HG02870 (cell line): ENCODE measurements around the gene MARK2.

Experiments used
- ATAC-seq: cut with Tn5 transposase; IDR thresholded peaks from one replicate; pipeline ENCODE4 v1.9.1; 2021; ENCODE audit warnings: mild to moderate bottlenecking, moderate library complexity; ENCODE audit not compliant: unreplicated experiment

Gene MARK2

GRCh38 chr11:63920126-63920938, 81.4 kb downstream of the MARK2 start:
- no peak for ATAC-seq

- ATAC-seq, result no peak
These were observed 82.1 kb downstream of the MARK2 start for GRCh38 chr11:63920939-63921417.

GRCh38 chr11:63922673-63923192, 83.8 kb downstream of the MARK2 start:
- no peak for ATAC-seq

- ATAC-seq, result no peak
These were observed 84.4 kb downstream of the MARK2 start for GRCh38 chr11:63923319-63923718.

GRCh38 chr11:63929616-63930015, 90.7 kb downstream of the MARK2 start:
- no peak for ATAC-seq

- no peak for ATAC-seq
These were observed 92.1 kb downstream of the MARK2 start for GRCh38 chr11:63931045-63931444.

- no peak for ATAC-seq
These were observed 93.0 kb downstream of the MARK2 start for GRCh38 chr11:63931876-63932275.

- ATAC-seq, result no peak
These were observed 94.5 kb downstream of the MARK2 start for GRCh38 chr11:63933459-63933858.

- no peak for ATAC-seq
These were observed 99.0 kb downstream of the MARK2 start for GRCh38 chr11:63937713-63938478.

GRCh38 chr11:63938479-63939396, 99.8 kb downstream of the MARK2 start, which contains the start of gene NAA40:
Gene NAA40, plus strand, starts transcription at chr11:63939002. Its CDS starts 95 bp downstream, at chr11:63939097.
- ATAC-seq, result peak; percentile 85

GRCh38 chr11:63939397-63939891, 100.5 kb downstream of the MARK2 start:
- no peak for ATAC-seq

- no peak for ATAC-seq
These were observed 101.9 kb downstream of the MARK2 start for GRCh38 chr11:63940786-63941185.

- ATAC-seq, result no peak
These were observed 103.0 kb downstream of the MARK2 start for GRCh38 chr11:63941901-63942300.

- no peak for ATAC-seq
These were observed 103.9 kb downstream of the MARK2 start for GRCh38 chr11:63942803-63943202.

- ATAC-seq, result no peak
These were observed 106.1 kb downstream of the MARK2 start for GRCh38 chr11:63944987-63945386.

GRCh38 chr11:63945477-63946163, 106.7 kb downstream of the MARK2 start:
- ATAC-seq, result no peak

GRCh38 chr11:63951779-63952536, 113.0 kb downstream of the MARK2 start:
- ATAC-seq, result no peak

- ATAC-seq, result no peak
These were observed 113.7 kb downstream of the MARK2 start for GRCh38 chr11:63952570-63952969.

GRCh38 chr11:63958008-63958407, 119.1 kb downstream of the MARK2 start:
- no peak for ATAC-seq
